ENCODE measurements around the gene RHOT2.
A peak's percentile ranks its signal among the peaks of the same experiment; 100 is the strongest.

RHOT2 gene

GRCh38 chr16:630249-630814 lies 37.6 kb upstream of the RHOT2 start:
- H3K18ac ChIP-seq (ENCODE audit: low read length): peak overlapping the region; percentile 100
- H3K4me1 ChIP-seq (ENCODE audit: control insufficient read depth in 2 of 2, insufficient read depth in 1 of 2, low read depth in 1 of 2, low read length in 2 of 2): peaks cover 25 to 32% of the 10 kb centered on the region in 2 donors
- peak overlapping the region; percentile 84 for H3K14ac ChIP-seq (ENCODE audit: low read length)
- peak overlapping the region; percentile 18 for H2BK12ac ChIP-seq (ENCODE audit: low read length)
- H3K4me2 ChIP-seq (ENCODE audit: insufficient read depth, low read length, poor library complexity, severe bottlenecking): peak overlapping the region; percentile 90
- no peak for DNase-seq (ENCODE audit: low spot score)
- H3K27me3 ChIP-seq (ENCODE audit: control insufficient read depth in 3 of 3, insufficient read depth in 3 of 3, low read depth in 1 of 3, low read length in 3 of 3): peaks cover 0 to 1% (median 0%) of the 10 kb centered on the region in 3 experiments
- H3K9ac ChIP-seq (ENCODE audit: low read depth, low read length, poor library complexity): peak overlapping the region; percentile 89
- peak overlapping the region; percentile 95 for H2AK5ac ChIP-seq (ENCODE audit: low read depth, low read length)
- H4K91ac ChIP-seq (ENCODE audit: low read depth, low read length, poor library complexity): peak overlapping the region; percentile 97
- H2BK5ac ChIP-seq (ENCODE audit: low read length): peak overlapping the region; percentile 99
- WGBS, 2 donors (ENCODE audit: extremely low coverage in 2 of 2, insufficient read length in 2 of 2, insufficient replicate concordance in 1 of 2): no CpG with 5 or more reads among the region's 29 CpGs
- peaks cover 17% of the 10 kb centered on the region for H3K79me1 ChIP-seq (ENCODE audit: low read depth, low read length)
- H4K8ac ChIP-seq (ENCODE audit: low read depth, low read length): peak overlapping the region; percentile 97
- no peaks in the 10 kb centered on the region for H3K9me3 ChIP-seq (replicated peaks in 1 of 2; ENCODE audit: control insufficient read depth in 2 of 2, insufficient read depth in 1 of 2, low read depth in 1 of 2, low read length in 2 of 2)
- H3K23ac ChIP-seq (ENCODE audit: low read depth, low read length, poor library complexity): peak overlapping the region; percentile 80
- peaks cover 15 to 56% of the 10 kb centered on the region in 2 donors for H3K36me3 ChIP-seq (replicated peaks in 1 of 2; ENCODE audit: control insufficient read depth in 2 of 2, insufficient read depth in 2 of 2, low read length in 2 of 2)
- peak overlapping the region; percentile 31 for H2AFZ ChIP-seq (ENCODE audit: low read length)
- peak overlapping the region; percentile 87 for H2BK15ac ChIP-seq (ENCODE audit: low read length)
- H3K4ac ChIP-seq (ENCODE audit: low read length): peak overlapping the region; percentile 90
- peak overlapping the region; percentile 95 for H2BK120ac ChIP-seq (ENCODE audit: low read depth, low read length)
- H3K27ac ChIP-seq (replicated peaks; ENCODE audit: low read length): peak overlapping the region; percentile 99
- peak overlapping the region; percentile 3 to 57 for H3K4me3 ChIP-seq (ENCODE audit: low read length in 2 of 2)

- peak within 1 kb of the TSS; percentile 100 for H3K18ac ChIP-seq (ENCODE audit: low read length)
- H2BK5ac ChIP-seq (ENCODE audit: low read length): peak within 1 kb of the TSS; percentile 99
- H3K4me1 ChIP-seq (ENCODE audit: control insufficient read depth in 2 of 2, insufficient read depth in 1 of 2, low read depth in 1 of 2, low read length in 2 of 2): peaks cover 28 to 35% of the 10 kb centered on the region in 2 donors
- WGBS, 2 donors (ENCODE audit: extremely low coverage in 2 of 2, insufficient read length in 2 of 2, insufficient replicate concordance in 1 of 2): no CpG with 5 or more reads among the region's 23 CpGs
- H3K23ac ChIP-seq (ENCODE audit: low read depth, low read length, poor library complexity): peak within 1 kb of the TSS; percentile 85
- H3K4ac ChIP-seq (ENCODE audit: low read length): peak within 1 kb of the TSS; percentile 95
- H2AK5ac ChIP-seq (ENCODE audit: low read depth, low read length): peak within 1 kb of the TSS; percentile 100
- peak within 1 kb of the TSS; percentile 83 for H2AFZ ChIP-seq (ENCODE audit: low read length)
- H3K9me3 ChIP-seq (replicated peaks in 1 of 2; ENCODE audit: control insufficient read depth in 2 of 2, insufficient read depth in 1 of 2, low read depth in 1 of 2, low read length in 2 of 2): no peaks in the 10 kb centered on the region
- H2BK12ac ChIP-seq (ENCODE audit: low read length): peak within 1 kb of the TSS; percentile 99
- peaks cover 0 to 1% (median 0%) of the 10 kb centered on the region in 3 experiments for H3K27me3 ChIP-seq (ENCODE audit: control insufficient read depth in 3 of 3, insufficient read depth in 3 of 3, low read depth in 1 of 3, low read length in 3 of 3)
- DNase-seq (ENCODE audit: low spot score): peak; percentile 93
- H3K4me2 ChIP-seq (ENCODE audit: insufficient read depth, low read length, poor library complexity, severe bottlenecking): peak within 1 kb of the TSS; percentile 90
- peak within 1 kb of the TSS; percentile 87 for H2BK15ac ChIP-seq (ENCODE audit: low read length)
- H4K8ac ChIP-seq (ENCODE audit: low read depth, low read length): peak within 1 kb of the TSS; percentile 97
- H3K14ac ChIP-seq (ENCODE audit: low read length): peak within 1 kb of the TSS; percentile 84
- peak within 1 kb of the TSS; percentile 95 for H2BK120ac ChIP-seq (ENCODE audit: low read depth, low read length)
- H4K91ac ChIP-seq (ENCODE audit: low read depth, low read length, poor library complexity): peak within 1 kb of the TSS; percentile 97
- H3K9ac ChIP-seq (ENCODE audit: low read depth, low read length, poor library complexity): peak within 1 kb of the TSS; percentile 96
- peaks cover 15 to 50% of the 10 kb centered on the region in 2 donors for H3K36me3 ChIP-seq (replicated peaks in 1 of 2; ENCODE audit: control insufficient read depth in 2 of 2, insufficient read depth in 2 of 2, low read length in 2 of 2)
- peaks cover 20% of the 10 kb centered on the region for H3K79me1 ChIP-seq (ENCODE audit: low read depth, low read length)
- H3K27ac ChIP-seq (replicated peaks; ENCODE audit: low read length): peak within 1 kb of the TSS; percentile 99
- peak within 1 kb of the TSS; percentile 57 to 79 for H3K4me3 ChIP-seq (ENCODE audit: low read length in 2 of 2)
These were observed 37.0 kb upstream of the RHOT2 start, which contains the start of gene WFIKKN1 for GRCh38 chr16:630815-631405. Gene WFIKKN1 (plus strand): TSS chr16:630985. CDS start chr16:631254, 269 bp downstream.

- H3K4me2 ChIP-seq (ENCODE audit: insufficient read depth, low read length, poor library complexity, severe bottlenecking): no peak overlapping the region
- peak overlapping the region; percentile 89 for H3K23ac ChIP-seq (ENCODE audit: low read depth, low read length, poor library complexity)
- peak overlapping the region; percentile 94 for H2AK5ac ChIP-seq (ENCODE audit: low read depth, low read length)
- H3K18ac ChIP-seq (ENCODE audit: low read length): peak overlapping the region; percentile 93
- H4K8ac ChIP-seq (ENCODE audit: low read depth, low read length): peak overlapping the region; percentile 96
- H2AFZ ChIP-seq (ENCODE audit: low read length): no peak overlapping the region
- no peak for DNase-seq (ENCODE audit: low spot score)
- H3K14ac ChIP-seq (ENCODE audit: low read length): peak overlapping the region; percentile 71
- H3K4ac ChIP-seq (ENCODE audit: low read length): peak overlapping the region; percentile 84
- WGBS, 2 donors (ENCODE audit: extremely low coverage in 2 of 2, insufficient read length in 2 of 2, insufficient replicate concordance in 1 of 2): 100% methylated on average over 2 of the region's 9 CpGs; no CpG with 5 or more reads in 1 of the 2 donors
- H2BK5ac ChIP-seq (ENCODE audit: low read length): no peak overlapping the region
- peak overlapping the region; percentile 60 for H3K9ac ChIP-seq (ENCODE audit: low read depth, low read length, poor library complexity)
- peak overlapping the region; percentile 81 for H2BK15ac ChIP-seq (ENCODE audit: low read length)
- no peak overlapping the region for H2BK120ac ChIP-seq (ENCODE audit: low read depth, low read length)
- peaks cover 15 to 44% of the 10 kb centered on the region in 2 donors for H3K36me3 ChIP-seq (replicated peaks in 1 of 2; ENCODE audit: control insufficient read depth in 2 of 2, insufficient read depth in 2 of 2, low read length in 2 of 2)
- peaks cover 0 to 1% (median 0%) of the 10 kb centered on the region in 3 experiments for H3K27me3 ChIP-seq (ENCODE audit: control insufficient read depth in 3 of 3, insufficient read depth in 3 of 3, low read depth in 1 of 3, low read length in 3 of 3)
- no peak overlapping the region for H3K27ac ChIP-seq (replicated peaks; ENCODE audit: low read length)
- peaks cover 28 to 35% of the 10 kb centered on the region in 2 donors for H3K4me1 ChIP-seq (ENCODE audit: control insufficient read depth in 2 of 2, insufficient read depth in 1 of 2, low read depth in 1 of 2, low read length in 2 of 2)
- peaks cover 22% of the 10 kb centered on the region for H3K79me1 ChIP-seq (ENCODE audit: low read depth, low read length)
- H2BK12ac ChIP-seq (ENCODE audit: low read length): peak overlapping the region; percentile 73
- H3K4me3 ChIP-seq (ENCODE audit: low read length in 2 of 2): peak overlapping the region in 1 of 2 donors; percentile 12
- peak overlapping the region; percentile 53 for H4K91ac ChIP-seq (ENCODE audit: low read depth, low read length, poor library complexity)
- H3K9me3 ChIP-seq (replicated peaks in 1 of 2; ENCODE audit: control insufficient read depth in 2 of 2, insufficient read depth in 1 of 2, low read depth in 1 of 2, low read length in 2 of 2): no peaks in the 10 kb centered on the region
These were observed 36.0 kb upstream of the RHOT2 start for GRCh38 chr16:631808-632358.

Data from neuronal stem cell (in vitro differentiated cells).